GM23338 (cell line): Measurements from ENCODE around the gene ATP5MK. TPM values are rescaled to one million over a fixed set of nuclear protein-coding genes. Genes with fewer than 3 reads are reported as not detected.

Source experiments
- ATAC-seq: fragments of 200-7000 bp; cut with Tn5 transposase; 3 replicates; pipeline ENCODE4 v1.9.1; 2020
- DNase-seq: peaks from one replicate; pipeline ENCODE4 v3.0.0-alpha.2; 2015; ENCODE audit warnings: low spot score
- H2AFZ ChIP-seq: fragments of 200-600 bp; sonication (generic); 2 replicates; pipeline ENCODE4 v1.8.0; 2016; ENCODE audit warnings: antibody characterized with exemption, mild to moderate bottlenecking, moderate library complexity
- H3F3A ChIP-seq: fragments of 200-600 bp; sonication (generic); replicated peaks from 2 replicates; pipeline ENCODE4 v1.8.0; 2017; ENCODE audit warnings: antibody characterized with exemption, mixed run types, low read depth
- H3K27ac ChIP-seq: fragments of 200-600 bp; sonication (generic); 2 replicates; pipeline ENCODE4 v1.6.1; 2016; ENCODE audit warnings: low read depth
- H3K27me3 ChIP-seq: fragments of 200-600 bp; sonication (generic); 2 replicates; pipeline ENCODE4 v1.8.0; 2016; ENCODE audit warnings: mild to moderate bottlenecking, mixed run types, moderate library complexity; ENCODE audit not compliant: insufficient read depth
- H3K36me3 ChIP-seq: fragments of 200-600 bp; sonication (generic); 2 replicates; pipeline ENCODE4 v1.8.0; 2016; ENCODE audit warnings: mild to moderate bottlenecking; ENCODE audit not compliant: insufficient read depth
- H3K4me1 ChIP-seq: fragments of 200-600 bp; sonication (generic); 2 replicates; pipeline ENCODE4 v1.8.0; 2016; ENCODE audit warnings: mild to moderate bottlenecking, moderate library complexity; ENCODE audit not compliant: insufficient read depth
- H3K4me2 ChIP-seq: fragments of 200-600 bp; sonication (generic); 2 replicates; pipeline ENCODE4 v1.7.1; 2017; ENCODE audit warnings: mixed run types
- H3K4me3 ChIP-seq: fragments of 200-600 bp; sonication (generic); 2 replicates; pipeline ENCODE4 v1.6.1; 2016; ENCODE audit warnings: mixed run types
- H3K79me2 ChIP-seq: fragments of 200-600 bp; sonication (generic); replicated peaks from 2 replicates; pipeline ENCODE4 v1.8.0; 2017; ENCODE audit warnings: mild to moderate bottlenecking; ENCODE audit not compliant: insufficient read depth
- H3K9me2 ChIP-seq: fragments of 200-600 bp; sonication (generic); 2 replicates; pipeline ENCODE4 v1.8.0; 2017; ENCODE audit not compliant: insufficient read depth
- H4K20me1 ChIP-seq: fragments of 200-600 bp; sonication (generic); replicated peaks from 2 replicates; pipeline ENCODE4 v1.8.0; 2017; ENCODE audit warnings: mild to moderate bottlenecking; ENCODE audit not compliant: insufficient read depth
- H3K27ac Mint-ChIP-seq: 2 replicates; pipeline ENCODE4 v1.8.0; 2020; ENCODE audit warnings: inconsistent platforms, mild to moderate bottlenecking, moderate library complexity, mixed read lengths
- H3K27me3 Mint-ChIP-seq: 3 replicates; pipeline ENCODE4 v1.8.0; 2022; ENCODE audit warnings: low read depth, mild to moderate bottlenecking, moderate library complexity, mixed read lengths, inconsistent platforms; ENCODE audit not compliant: insufficient read depth, poor library complexity
- H3K36me3 Mint-ChIP-seq: 3 replicates; pipeline ENCODE4 v1.8.0; 2021; ENCODE audit warnings: low read depth, mild to moderate bottlenecking, inconsistent platforms, moderate library complexity, mixed read lengths
- H3K4me1 Mint-ChIP-seq: 3 replicates; pipeline ENCODE4 v1.8.0; 2020; ENCODE audit warnings: mild to moderate bottlenecking, inconsistent platforms, mixed read lengths
- H3K4me3 Mint-ChIP-seq: 3 replicates; pipeline ENCODE4 v1.8.0; 2021; ENCODE audit warnings: moderate library complexity, mild to moderate bottlenecking, inconsistent platforms, mixed read lengths
- H3K9me3 Mint-ChIP-seq: 3 replicates; pipeline ENCODE4 v1.8.0; 2020; ENCODE audit warnings: moderate library complexity, mild to moderate bottlenecking, inconsistent platforms, mixed read lengths
- CREB1 ChIP-seq: fragments of 250-450 bp; sonication (Bioruptor Pico); IDR thresholded peaks from 2 replicates; pipeline ENCODE4 v1.5.0; 2020; ENCODE audit warnings: low read depth, mild to moderate bottlenecking, moderate library complexity
- CTCF ChIP-seq, 2 experiments: fragments of 200-600 bp in 1 of 2; sonication (generic) in 1 of 2; conservative IDR thresholded peaks; 2 replicates each; pipeline versions ENCODE4 v1.5.1 to v1.6.1; 2016 to 2017; ENCODE audit warnings: antibody characterized with exemption in 2 of 2, low read depth in 2 of 2, mild to moderate bottlenecking in 2 of 2, moderate library complexity in 1 of 2
- EZH2 ChIP-seq: fragments of 200-600 bp; sonication (generic); IDR thresholded peaks from one replicate; pipeline ENCODE4 v1.8.0; 2017; ENCODE audit warnings: antibody characterized with exemption, mild to moderate bottlenecking, low read depth; ENCODE audit not compliant: unreplicated experiment
- EZH2phosphoT487 ChIP-seq: fragments of 200-600 bp; sonication (generic); IDR thresholded peaks from one replicate; pipeline ENCODE4 v1.8.1; 2018; ENCODE audit warnings: antibody characterized with exemption; ENCODE audit not compliant: unreplicated experiment
- JUNB ChIP-seq: IDR thresholded peaks from one replicate; pipeline ENCODE4 v1.6.1; 2016; ENCODE audit warnings: antibody characterized with exemption; ENCODE audit not compliant: unreplicated experiment
- NANOG ChIP-seq: IDR thresholded peaks from 2 replicates; pipeline ENCODE4 v1.6.1; 2016; ENCODE audit warnings: antibody characterized with exemption, borderline replicate concordance
- POLR2AphosphoS5 ChIP-seq: IDR thresholded peaks from 2 replicates; pipeline ENCODE4 v1.6.1; 2016; ENCODE audit warnings: antibody characterized with exemption, low read depth
- REST ChIP-seq: IDR thresholded peaks from one replicate; pipeline ENCODE4 v1.6.1; 2018; ENCODE audit warnings: antibody characterized with exemption; ENCODE audit not compliant: unreplicated experiment
- STAT1 ChIP-seq: IDR thresholded peaks from one replicate; pipeline ENCODE4 v1.6.1; 2016; ENCODE audit warnings: antibody characterized with exemption; ENCODE audit not compliant: unreplicated experiment
- ZNF114 ChIP-seq: fragments of 250-450 bp; sonication (Bioruptor Pico); IDR thresholded peaks from 2 replicates; pipeline ENCODE4 v1.5.0; 2020; ENCODE audit warnings: mild to moderate bottlenecking, moderate library complexity
- ZNF331 ChIP-seq: fragments of 250-450 bp; sonication (Bioruptor Pico); IDR thresholded peaks from 2 replicates; pipeline ENCODE4 v1.5.0; 2020; ENCODE audit warnings: low read depth, mild to moderate bottlenecking, moderate library complexity
- polyA plus RNA-seq: library from polyadenylated mRNA; unstranded; fragments of >200 nt; fragmentation: Nextera tagmentation; extraction: Ambion mirVana; gene quantifications from 2 replicates; pipeline ENCODE4 v1.2.1, GENCODE V29; 2016
- total RNA-seq: library from RNA; depleted of rRNA; stranded (reverse); fragments of >200 nt; shearing (Covaris generic); gene quantifications from 2 replicates; pipeline ENCODE4 v1.2.3, GENCODE V29; 2014
- TF ChIP-seq, protein P1 (sequence below): IDR thresholded peaks from 2 replicates; pipeline ENCODE4 v1.6.1; 2016; ENCODE audit warnings: antibody characterized with exemption
- TF ChIP-seq, protein P2 (sequence below): fragments of 250-450 bp; sonication (Bioruptor Pico); IDR thresholded peaks from 2 replicates; pipeline ENCODE4 v1.5.0; 2020; ENCODE audit warnings: mild to moderate bottlenecking, moderate library complexity

ATP5MK gene
- total and polyA plus RNA-seq, 2 experiments from 2014 or later = 227 to 1,139 TPM

DNA sequence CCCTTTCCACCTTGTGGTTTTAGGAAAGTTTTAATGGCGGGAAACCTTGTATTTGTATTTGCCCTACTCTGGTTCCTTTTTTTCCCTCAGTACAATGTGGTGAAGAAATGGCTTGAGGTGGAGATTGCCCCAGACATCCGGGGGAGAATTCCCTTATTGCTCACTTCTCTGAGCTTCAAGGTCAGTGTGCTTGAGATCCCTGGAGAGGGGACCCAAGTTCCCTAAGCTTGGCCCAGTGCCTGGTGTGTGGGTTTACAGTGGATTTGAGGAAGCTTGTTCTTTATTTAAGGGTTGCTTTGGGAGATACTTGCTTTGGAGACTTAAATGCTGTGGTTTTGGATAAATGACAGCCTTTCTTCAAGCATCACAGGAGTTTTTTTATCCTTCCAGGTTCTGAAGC, 37.6 kb upstream of the ATP5MK start:
- ATAC-seq (no peak), DNase-seq (no peak)
- Mint-ChIP-seq H3K4me3 (no peak overlapping the region), H3K27me3 (peaks cover 9% of the 10 kb centered on the region), H3K27ac (no peak overlapping the region), H3K4me1 (no peaks in the 10 kb centered on the region), H3K36me3 (peaks cover 89% of the 10 kb centered on the region), H3K9me3 (no peaks in the 10 kb centered on the region; the same call in 2 of the 3 replicates)
- H3K36me3 ChIP-seq = peaks cover 79% of the 10 kb centered on the region
- H3K9me2 ChIP-seq = no peaks in the 10 kb centered on the region
- no peaks in the 10 kb centered on the region; the same call in 1 of the 2 replicates for H3F3A ChIP-seq
- H3K79me2 ChIP-seq = no peaks in the 10 kb centered on the region
- H4K20me1 ChIP-seq = peaks cover 14% of the 10 kb centered on the region
- H3K27ac ChIP-seq = no peak overlapping the region
- TF ChIP-seq, protein P1, sequence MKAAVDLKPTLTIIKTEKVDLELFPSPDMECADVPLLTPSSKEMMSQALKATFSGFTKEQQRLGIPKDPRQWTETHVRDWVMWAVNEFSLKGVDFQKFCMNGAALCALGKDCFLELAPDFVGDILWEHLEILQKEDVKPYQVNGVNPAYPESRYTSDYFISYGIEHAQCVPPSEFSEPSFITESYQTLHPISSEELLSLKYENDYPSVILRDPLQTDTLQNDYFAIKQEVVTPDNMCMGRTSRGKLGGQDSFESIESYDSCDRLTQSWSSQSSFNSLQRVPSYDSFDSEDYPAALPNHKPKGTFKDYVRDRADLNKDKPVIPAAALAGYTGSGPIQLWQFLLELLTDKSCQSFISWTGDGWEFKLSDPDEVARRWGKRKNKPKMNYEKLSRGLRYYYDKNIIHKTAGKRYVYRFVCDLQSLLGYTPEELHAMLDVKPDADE = no peak
- no peak for TF ChIP-seq POLR2AphosphoS5
- TF ChIP-seq ZNF114 (CRISPR knock-in tag) = no peak
- TF ChIP-seq EZH2 = no peak
- TF ChIP-seq STAT1 = no peak
- TF ChIP-seq NANOG = no peak
- TF ChIP-seq JUNB = no peak
- TF ChIP-seq REST = no peak
- no peak for TF ChIP-seq EZH2phosphoT487
- no peak for TF ChIP-seq CREB1 (CRISPR knock-in tag)
- no peak for TF ChIP-seq CTCF (conservative IDR thresholded peaks at IDR 0.05; ENCODE audit: low read depth in 2 of 2)
- TF ChIP-seq, protein P2, sequence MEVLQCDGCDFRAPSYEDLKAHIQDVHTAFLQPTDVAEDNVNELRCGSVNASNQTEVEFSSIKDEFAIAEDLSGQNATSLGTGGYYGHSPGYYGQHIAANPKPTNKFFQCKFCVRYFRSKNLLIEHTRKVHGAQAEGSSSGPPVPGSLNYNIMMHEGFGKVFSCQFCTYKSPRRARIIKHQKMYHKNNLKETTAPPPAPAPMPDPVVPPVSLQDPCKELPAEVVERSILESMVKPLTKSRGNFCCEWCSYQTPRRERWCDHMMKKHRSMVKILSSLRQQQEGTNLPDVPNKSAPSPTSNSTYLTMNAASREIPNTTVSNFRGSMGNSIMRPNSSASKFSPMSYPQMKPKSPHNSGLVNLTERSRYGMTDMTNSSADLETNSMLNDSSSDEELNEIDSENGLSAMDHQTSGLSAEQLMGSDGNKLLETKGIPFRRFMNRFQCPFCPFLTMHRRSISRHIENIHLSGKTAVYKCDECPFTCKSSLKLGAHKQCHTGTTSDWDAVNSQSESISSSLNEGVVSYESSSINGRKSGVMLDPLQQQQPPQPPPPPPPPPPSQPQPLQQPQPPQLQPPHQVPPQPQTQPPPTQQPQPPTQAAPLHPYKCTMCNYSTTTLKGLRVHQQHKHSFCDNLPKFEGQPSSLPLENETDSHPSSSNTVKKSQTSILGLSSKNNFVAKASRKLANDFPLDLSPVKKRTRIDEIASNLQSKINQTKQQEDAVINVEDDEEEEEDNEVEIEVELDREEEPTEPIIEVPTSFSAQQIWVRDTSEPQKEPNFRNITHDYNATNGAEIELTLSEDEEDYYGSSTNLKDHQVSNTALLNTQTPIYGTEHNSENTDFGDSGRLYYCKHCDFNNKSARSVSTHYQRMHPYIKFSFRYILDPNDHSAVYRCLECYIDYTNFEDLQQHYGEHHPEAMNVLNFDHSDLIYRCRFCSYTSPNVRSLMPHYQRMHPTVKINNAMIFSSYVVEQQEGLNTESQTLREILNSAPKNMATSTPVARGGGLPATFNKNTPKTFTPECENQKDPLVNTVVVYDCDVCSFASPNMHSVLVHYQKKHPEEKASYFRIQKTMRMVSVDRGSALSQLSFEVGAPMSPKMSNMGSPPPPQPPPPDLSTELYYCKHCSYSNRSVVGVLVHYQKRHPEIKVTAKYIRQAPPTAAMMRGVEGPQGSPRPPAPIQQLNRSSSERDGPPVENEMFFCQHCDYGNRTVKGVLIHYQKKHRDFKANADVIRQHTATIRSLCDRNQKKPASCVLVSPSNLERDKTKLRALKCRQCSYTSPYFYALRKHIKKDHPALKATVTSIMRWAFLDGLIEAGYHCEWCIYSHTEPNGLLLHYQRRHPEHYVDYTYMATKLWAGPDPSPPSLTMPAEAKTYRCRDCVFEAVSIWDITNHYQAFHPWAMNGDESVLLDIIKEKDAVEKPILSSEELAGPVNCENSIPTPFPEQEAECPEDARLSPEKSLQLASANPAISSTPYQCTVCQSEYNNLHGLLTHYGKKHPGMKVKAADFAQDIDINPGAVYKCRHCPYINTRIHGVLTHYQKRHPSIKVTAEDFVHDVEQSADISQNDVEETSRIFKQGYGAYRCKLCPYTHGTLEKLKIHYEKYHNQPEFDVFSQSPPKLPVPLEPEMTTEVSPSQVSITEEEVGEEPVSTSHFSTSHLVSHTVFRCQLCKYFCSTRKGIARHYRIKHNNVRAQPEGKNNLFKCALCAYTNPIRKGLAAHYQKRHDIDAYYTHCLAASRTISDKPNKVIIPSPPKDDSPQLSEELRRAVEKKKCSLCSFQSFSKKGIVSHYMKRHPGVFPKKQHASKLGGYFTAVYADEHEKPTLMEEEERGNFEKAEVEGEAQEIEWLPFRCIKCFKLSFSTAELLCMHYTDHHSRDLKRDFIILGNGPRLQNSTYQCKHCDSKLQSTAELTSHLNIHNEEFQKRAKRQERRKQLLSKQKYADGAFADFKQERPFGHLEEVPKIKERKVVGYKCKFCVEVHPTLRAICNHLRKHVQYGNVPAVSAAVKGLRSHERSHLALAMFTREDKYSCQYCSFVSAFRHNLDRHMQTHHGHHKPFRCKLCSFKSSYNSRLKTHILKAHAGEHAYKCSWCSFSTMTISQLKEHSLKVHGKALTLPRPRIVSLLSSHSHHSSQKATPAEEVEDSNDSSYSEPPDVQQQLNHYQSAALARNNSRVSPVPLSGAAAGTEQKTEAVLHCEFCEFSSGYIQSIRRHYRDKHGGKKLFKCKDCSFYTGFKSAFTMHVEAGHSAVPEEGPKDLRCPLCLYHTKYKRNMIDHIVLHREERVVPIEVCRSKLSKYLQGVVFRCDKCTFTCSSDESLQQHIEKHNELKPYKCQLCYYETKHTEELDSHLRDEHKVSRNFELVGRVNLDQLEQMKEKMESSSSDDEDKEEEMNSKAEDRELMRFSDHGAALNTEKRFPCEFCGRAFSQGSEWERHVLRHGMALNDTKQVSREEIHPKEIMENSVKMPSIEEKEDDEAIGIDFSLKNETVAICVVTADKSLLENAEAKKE (CRISPR knock-in tag) = no peak
- TF ChIP-seq ZNF331 (CRISPR knock-in tag) = no peak
- H3K4me2 ChIP-seq = no peak overlapping the region
- no peak overlapping the region for H2AFZ ChIP-seq
- H3K4me3 ChIP-seq = no peak overlapping the region
- no peaks in the 10 kb centered on the region for H3K4me1 ChIP-seq
- H3K27me3 ChIP-seq = no peaks in the 10 kb centered on the region
